Colonic mucosa (tissue), 4 donors: ENCODE data around the gene GARIN3. TPM values are rescaled to one million over a fixed set of nuclear protein-coding genes. Genes with fewer than 3 reads are reported as not detected.

ENCODE experiments used
- DNase-seq: peaks from one replicate; pipeline ENCODE4 v3.0.0-alpha.2; 2020
- H3K27ac ChIP-seq: fragments of 200-600 bp; one replicate; pipeline ENCODE4 v1.8.0; 2021
- H3K27me3 ChIP-seq: fragments of 200-600 bp; one replicate; pipeline ENCODE4 v1.8.0; 2021
- H3K36me3 ChIP-seq: fragments of 200-600 bp; one replicate; pipeline ENCODE4 v1.8.0; 2021
- H3K4me1 ChIP-seq: fragments of 200-600 bp; one replicate; pipeline ENCODE4 v1.8.0; 2021; ENCODE audit warnings: mild to moderate bottlenecking
- H3K4me3 ChIP-seq: fragments of 200-600 bp; one replicate; pipeline ENCODE4 v1.8.0; 2021
- H3K9ac ChIP-seq, 2 donors: one replicate each; pipeline ENCODE4 v1.7.0; 2013; ENCODE audit warnings: control low read depth in 2 of 2, low read depth in 2 of 2, low read length in 2 of 2
- H3K9me3 ChIP-seq: fragments of 200-600 bp; one replicate; pipeline ENCODE4 v1.8.0; 2021
- intact Hi-C: fragments of 100-400 bp; cut with DNase I; formaldehyde crosslinking; loops from one replicate; pipeline ENCODE4 v1.14.1; 2022
- total RNA-seq, 2 donors: library from RNA; stranded (reverse); fragmentation: NEBNext Ultra II Directional in 1 of 2; extraction: Animal tissue kit (Norgen Biotek cat#: 25700) in 1 of 2; gene quantifications; one replicate each; pipeline ENCODE4 v1.2.1, GENCODE V29; 2021
- TF ChIP-seq, protein P1 (sequence below): fragments of 200-600 bp; IDR thresholded peaks from one replicate; pipeline ENCODE4 v1.8.0; 2022; ENCODE audit warnings: antibody characterized with exemption, mild to moderate bottlenecking
- donor health status: healthy.
- donor health status: DM: no; HTN: no; CAD: no.
- donor health status: DM: no; HTN: no; CAD: no.

GARIN3 gene
- total RNA-seq, 2 donors from 2014 or later, result not detected

- no peaks in the 10 kb centered on the region for H3K27me3 ChIP-seq
- no peaks in the 10 kb centered on the region for H3K9me3 ChIP-seq
- no peaks in the 10 kb centered on the region for H3K4me1 ChIP-seq
- no peak overlapping the region for H3K4me3 ChIP-seq
- intact Hi-C loops, result no loop called here
- TF ChIP-seq, protein P1, sequence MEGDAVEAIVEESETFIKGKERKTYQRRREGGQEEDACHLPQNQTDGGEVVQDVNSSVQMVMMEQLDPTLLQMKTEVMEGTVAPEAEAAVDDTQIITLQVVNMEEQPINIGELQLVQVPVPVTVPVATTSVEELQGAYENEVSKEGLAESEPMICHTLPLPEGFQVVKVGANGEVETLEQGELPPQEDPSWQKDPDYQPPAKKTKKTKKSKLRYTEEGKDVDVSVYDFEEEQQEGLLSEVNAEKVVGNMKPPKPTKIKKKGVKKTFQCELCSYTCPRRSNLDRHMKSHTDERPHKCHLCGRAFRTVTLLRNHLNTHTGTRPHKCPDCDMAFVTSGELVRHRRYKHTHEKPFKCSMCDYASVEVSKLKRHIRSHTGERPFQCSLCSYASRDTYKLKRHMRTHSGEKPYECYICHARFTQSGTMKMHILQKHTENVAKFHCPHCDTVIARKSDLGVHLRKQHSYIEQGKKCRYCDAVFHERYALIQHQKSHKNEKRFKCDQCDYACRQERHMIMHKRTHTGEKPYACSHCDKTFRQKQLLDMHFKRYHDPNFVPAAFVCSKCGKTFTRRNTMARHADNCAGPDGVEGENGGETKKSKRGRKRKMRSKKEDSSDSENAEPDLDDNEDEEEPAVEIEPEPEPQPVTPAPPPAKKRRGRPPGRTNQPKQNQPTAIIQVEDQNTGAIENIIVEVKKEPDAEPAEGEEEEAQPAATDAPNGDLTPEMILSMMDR, result no peak
- H3K36me3 ChIP-seq, result no peaks in the 10 kb centered on the region
- no peak overlapping the region for H3K27ac ChIP-seq
- no peak overlapping the region for H3K9ac ChIP-seq
- DNase-seq, result no peak
Observed at GRCh38 chr5:157116483-157116954, 49.5 kb downstream of the GARIN3 start.

DNA sequence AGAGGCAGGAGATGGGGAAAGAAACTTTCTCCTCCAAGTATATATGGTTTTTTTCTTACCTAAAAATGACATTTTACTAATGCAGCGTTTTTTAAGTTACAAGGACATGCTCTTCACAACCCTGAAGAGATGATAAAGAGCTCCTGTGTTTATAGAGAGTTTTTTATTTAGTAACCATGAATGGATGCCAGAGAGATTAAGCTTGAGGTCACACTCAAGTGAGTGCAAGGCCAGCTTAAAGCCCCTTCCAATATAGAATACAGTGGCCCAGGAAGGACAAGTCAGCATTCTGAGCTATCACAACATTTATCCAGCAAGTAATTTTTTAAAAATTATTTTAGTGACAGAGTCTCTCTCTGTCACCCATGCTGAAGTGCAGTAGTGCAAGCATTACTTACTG lies 50.6 kb downstream of the GARIN3 start:
- Histone ChIP-seq H3K4me3 (no peak overlapping the region), H3K27me3 (no peaks in the 10 kb centered on the region), H3K9ac (no peak overlapping the region), H3K36me3 (no peaks in the 10 kb centered on the region), H3K4me1 (no peaks in the 10 kb centered on the region), H3K9me3 (no peaks in the 10 kb centered on the region), H3K27ac (no peak overlapping the region)
- TF ChIP-seq, protein P1, result no peak
- DNase-seq, result no peak
- intact Hi-C loops, result no loop called here

- TF ChIP-seq, protein P1, result no peak
- H3K27ac ChIP-seq, result no peak overlapping the region
- no peaks in the 10 kb centered on the region for H3K9me3 ChIP-seq
- no peaks in the 10 kb centered on the region for H3K36me3 ChIP-seq
- no peaks in the 10 kb centered on the region for H3K4me1 ChIP-seq
- intact Hi-C loops, result no loop called here
- no peak overlapping the region for H3K4me3 ChIP-seq
- H3K27me3 ChIP-seq, result no peaks in the 10 kb centered on the region
- no peak overlapping the region for H3K9ac ChIP-seq
- DNase-seq, result no peak
Observed at GRCh38 chr5:157115012-157115411, 51.1 kb downstream of the GARIN3 start.

GRCh38 chr5:157113002-157113401 lies 53.1 kb downstream of the GARIN3 start:
- Histone ChIP-seq H3K9me3 (no peaks in the 10 kb centered on the region), H3K27ac (no peak overlapping the region), H3K27me3 (no peaks in the 10 kb centered on the region), H3K4me1 (no peaks in the 10 kb centered on the region), H3K9ac (no peak overlapping the region), H3K4me3 (no peak overlapping the region), H3K36me3 (no peaks in the 10 kb centered on the region)
- TF ChIP-seq, protein P1, result no peak
- intact Hi-C loops, result no loop called here
- no peak for DNase-seq

Other genes starting within 250 kb of the GARIN3 start
- 1 to 10 TPM in 1 of 2 donors, under 1 TPM in 1; 0.42 to 2.8 TPM for gene TIMD4, start 203.0 kb downstream of the GARIN3 start, total RNA-seq
- 10 to 100 TPM in 1 of 2 donors, 1 to 10 TPM in 1; 7.1 to 27.7 TPM for gene HAVCR1, start 107.1 kb downstream of the GARIN3 start, total RNA-seq
- gene HAVCR2, start 57.2 kb downstream of the GARIN3 start, total RNA-seq, result 1 to 10 TPM; 1.3 to 3.1 TPM
- 10 to 100 TPM; 13.9 to 14.9 TPM for gene MED7, start 23.4 kb downstream of the GARIN3 start, total RNA-seq
- 1 to 10 TPM; 1.4 to 2.5 TPM for gene ITK, start 14.6 kb upstream of the GARIN3 start, total RNA-seq
- gene CYFIP2, start 99.9 kb upstream of the GARIN3 start, total RNA-seq, result 10 to 100 TPM; 22.4 to 26.1 TPM